BJ (cell line): ENCODE measurements around the gene SETD3. TPM values are rescaled to one million over a fixed set of nuclear protein-coding genes. Genes with fewer than 3 reads are reported as not detected.

Experiments used
- CTCF ChIA-PET: fragments of 350-600 bp; formaldehyde crosslinking; extraction: SDS; loops from one replicate; lab custom pipeline; 2021; ENCODE audit warnings: antibody characterized with exemption, inconsistent platforms; lab: Yijun Ruan, JAX
- POLR2A ChIA-PET: fragments of 300-600 bp; sonication (Branson Sonifier 250); formaldehyde crosslinking; extraction: SDS; loops from one replicate; lab custom pipeline; 2021; ENCODE audit warnings: antibody characterized with exemption; lab: Charles Lee
- DNase-seq: peaks from one replicate; pipeline ENCODE4 v3.0.0-alpha.2; 2011; ENCODE audit warnings: low read depth
- H3K27me3 ChIP-seq: 2 replicates; pipeline ENCODE4 v1.6.0; 2011; ENCODE audit warnings: low read length; ENCODE audit not compliant: control insufficient read depth, insufficient read depth
- H3K36me3 ChIP-seq: 2 replicates; pipeline ENCODE4 v1.5.1; 2011; ENCODE audit warnings: low read length; ENCODE audit not compliant: control insufficient read depth, insufficient read depth
- H3K4me3 ChIP-seq: 2 replicates; pipeline ENCODE4 v1.5.1; 2011; ENCODE audit warnings: low read depth, mild to moderate bottlenecking, control low read depth, low read length
- polyA plus RNA-seq: library from polyadenylated mRNA; depleted of rRNA; stranded (reverse); fragments of >200 nt; gene quantifications from 2 replicates; pipeline ENCODE4 v1.2.3, GENCODE V29; 2011
- TF ChIP-seq, protein P1 (sequence below): IDR thresholded peaks from 2 replicates; pipeline ENCODE4 v1.5.1; 2011; ENCODE audit warnings: low read depth, mild to moderate bottlenecking, control low read depth, inconsistent platforms, low read length, moderate library complexity; ENCODE audit not compliant: insufficient read depth

SETD3 gene
- polyA plus RNA-seq, 1 experiment = 20.2 TPM

DNA sequence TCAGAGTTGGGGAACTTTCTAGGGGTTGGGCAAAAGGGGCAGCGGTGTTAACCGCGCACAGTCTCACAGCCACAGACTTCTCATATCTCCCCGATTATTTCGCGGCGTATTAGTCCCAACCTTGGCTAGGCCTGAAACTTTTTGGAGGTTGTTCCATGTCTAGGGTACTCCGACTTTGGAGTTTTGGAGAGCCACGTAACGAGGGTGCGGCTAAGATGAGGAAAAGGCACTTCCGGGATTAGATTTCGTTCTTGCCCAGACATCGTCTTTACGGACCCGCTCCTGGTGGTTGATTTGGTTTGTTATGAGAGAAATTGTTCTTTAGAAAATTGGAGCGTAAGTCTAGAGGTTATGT lies 1.1 kb upstream of the SETD3 start:
- H3K27me3 ChIP-seq = no peaks in the 10 kb centered on the region
- ChIA-PET CTCF (no interaction called here), POLR2A (no interaction called here)
- no peaks in the 10 kb centered on the region for H3K36me3 ChIP-seq
- peak overlapping the region; percentile 91 for H3K4me3 ChIP-seq
- TF ChIP-seq, protein P1, sequence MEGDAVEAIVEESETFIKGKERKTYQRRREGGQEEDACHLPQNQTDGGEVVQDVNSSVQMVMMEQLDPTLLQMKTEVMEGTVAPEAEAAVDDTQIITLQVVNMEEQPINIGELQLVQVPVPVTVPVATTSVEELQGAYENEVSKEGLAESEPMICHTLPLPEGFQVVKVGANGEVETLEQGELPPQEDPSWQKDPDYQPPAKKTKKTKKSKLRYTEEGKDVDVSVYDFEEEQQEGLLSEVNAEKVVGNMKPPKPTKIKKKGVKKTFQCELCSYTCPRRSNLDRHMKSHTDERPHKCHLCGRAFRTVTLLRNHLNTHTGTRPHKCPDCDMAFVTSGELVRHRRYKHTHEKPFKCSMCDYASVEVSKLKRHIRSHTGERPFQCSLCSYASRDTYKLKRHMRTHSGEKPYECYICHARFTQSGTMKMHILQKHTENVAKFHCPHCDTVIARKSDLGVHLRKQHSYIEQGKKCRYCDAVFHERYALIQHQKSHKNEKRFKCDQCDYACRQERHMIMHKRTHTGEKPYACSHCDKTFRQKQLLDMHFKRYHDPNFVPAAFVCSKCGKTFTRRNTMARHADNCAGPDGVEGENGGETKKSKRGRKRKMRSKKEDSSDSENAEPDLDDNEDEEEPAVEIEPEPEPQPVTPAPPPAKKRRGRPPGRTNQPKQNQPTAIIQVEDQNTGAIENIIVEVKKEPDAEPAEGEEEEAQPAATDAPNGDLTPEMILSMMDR = no peak
- DNase-seq = no peak

DNA sequence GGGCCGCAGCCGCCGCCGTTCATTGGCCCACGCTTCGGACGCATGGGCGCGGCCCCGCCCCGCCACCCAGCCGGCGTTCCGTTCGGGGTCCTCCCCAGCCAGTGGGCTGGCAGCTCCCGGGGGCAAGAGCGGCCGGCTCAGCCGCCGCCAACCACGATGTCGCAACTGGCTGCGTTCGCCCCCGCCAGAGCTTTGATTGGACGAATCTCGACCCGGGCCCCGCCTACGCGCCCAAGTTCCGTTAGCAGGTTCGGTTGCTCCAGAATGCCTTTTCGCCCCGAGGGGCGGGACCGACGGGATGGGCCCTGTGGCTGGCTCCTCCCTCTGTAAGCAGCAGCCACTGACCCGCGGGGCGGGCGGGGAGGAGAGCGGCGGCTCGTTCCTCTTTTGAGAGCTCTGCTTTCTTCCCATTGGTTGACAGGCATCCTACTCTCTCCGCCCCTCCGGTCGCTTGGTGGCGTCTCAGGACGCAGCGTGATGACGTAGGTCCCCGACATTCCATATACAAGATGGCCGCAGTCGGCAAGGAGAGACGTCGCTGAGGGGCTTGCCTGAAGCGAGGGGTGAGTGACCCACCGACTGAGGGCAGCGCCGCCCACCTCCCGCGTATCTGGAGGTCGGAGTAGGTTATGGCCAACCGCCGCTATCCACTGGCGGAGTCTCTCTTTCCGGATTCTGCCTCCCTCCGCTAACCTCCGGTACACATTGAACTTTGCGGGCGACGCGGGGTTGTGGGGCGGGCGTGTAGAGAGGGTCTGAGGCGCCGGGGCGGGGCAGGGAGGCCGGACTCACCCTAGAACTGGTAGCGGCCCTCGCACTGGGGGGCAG lies 472 bp upstream of the SETD3 start, which contains the start of gene CCNK:
TSS of gene CCNK (plus strand) at position 493 of the 828 bp plus-strand sequence. CDS start 11,269 bp downstream, outside the sequence.
- ChIA-PET POLR2A (no interaction called here), CTCF (interaction anchor here (1.0 to 1.6 kb wide), 3 partner anchors 10 to 88 kb away, joined by 3 to 4 read pairs (median 3); no protein-coding TSS in a partner anchor)
- Histone ChIP-seq H3K4me3 (peak within 1 kb of the TSS; percentile 91), H3K27me3 (no peaks in the 10 kb centered on the region), H3K36me3 (no peaks in the 10 kb centered on the region)
- TF ChIP-seq, protein P1 = no peak
- peak; percentile 99 for DNase-seq

DNA sequence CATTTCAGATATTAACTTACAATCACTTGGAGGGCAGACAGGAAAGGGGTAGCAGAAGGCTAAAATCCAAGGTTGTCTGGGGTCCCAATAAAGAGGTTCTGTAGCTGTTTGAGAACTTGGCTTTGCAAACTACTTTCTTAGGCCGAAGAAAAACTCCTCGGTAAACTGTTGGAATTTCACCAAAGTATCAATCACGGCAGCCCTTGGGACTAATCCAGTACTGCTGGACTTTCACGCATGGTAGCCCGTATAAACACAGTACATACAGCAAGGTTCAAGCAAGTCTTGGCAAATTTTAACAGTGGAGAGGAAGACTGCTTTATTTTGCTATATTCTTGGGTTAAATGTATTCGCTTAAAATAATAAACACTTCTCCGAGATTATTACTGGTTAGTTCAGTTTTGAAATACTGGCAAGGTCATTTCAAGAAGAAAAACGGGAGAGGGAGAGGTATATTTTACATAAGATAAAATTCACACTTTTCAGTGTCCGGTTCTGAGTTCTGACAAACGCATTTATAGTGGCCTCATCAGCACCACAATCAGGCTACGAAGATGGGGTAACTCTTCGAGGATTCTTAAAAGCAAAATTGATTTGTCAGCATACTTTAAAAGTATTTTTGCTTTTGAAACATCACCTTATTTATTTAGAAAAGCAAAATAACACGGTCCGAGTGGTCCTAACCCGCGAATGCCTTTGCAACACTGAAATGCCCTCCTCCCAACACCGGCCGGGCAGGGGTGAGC lies 1.3 kb downstream of the SETD3 start:
- ChIA-PET POLR2A (no interaction called here), CTCF (no interaction called here)
- H3K27me3 ChIP-seq = no peaks in the 10 kb centered on the region

DNA sequence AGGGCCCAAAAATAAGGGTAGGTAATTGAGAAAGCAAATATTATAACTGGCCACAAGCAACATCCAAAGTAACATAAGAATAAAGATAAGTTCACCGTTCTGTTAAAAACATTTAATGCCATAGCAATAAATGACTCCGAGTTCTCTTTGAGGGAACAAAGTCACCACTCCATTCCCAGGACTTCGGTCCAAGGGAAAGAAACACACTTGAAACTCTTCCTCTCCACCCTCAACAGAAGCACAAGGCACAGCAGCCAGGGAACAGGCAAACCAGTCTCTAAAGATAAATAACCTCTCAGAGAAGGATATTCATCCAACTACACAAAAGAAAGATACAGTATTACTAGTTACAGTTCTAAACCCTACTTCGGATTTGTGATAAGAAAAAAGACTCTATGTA lies 2.5 kb downstream of the SETD3 start:
- TF ChIP-seq, protein P1 = no peak
- H3K36me3 ChIP-seq = no peaks in the 10 kb centered on the region
- no peak overlapping the region for H3K4me3 ChIP-seq
- DNase-seq = no peak
- H3K27me3 ChIP-seq = no peaks in the 10 kb centered on the region
- CTCF ChIA-PET = no interaction called here
- POLR2A ChIA-PET = no interaction called here

More for the DNA sequence above, 1.3 kb downstream of the SETD3 start:
- H3K36me3 ChIP-seq = no peaks in the 10 kb centered on the region
- DNase-seq = no peak
- TF ChIP-seq, protein P1 = no peak
- peak overlapping the region; percentile 59 for H3K4me3 ChIP-seq

DNA sequence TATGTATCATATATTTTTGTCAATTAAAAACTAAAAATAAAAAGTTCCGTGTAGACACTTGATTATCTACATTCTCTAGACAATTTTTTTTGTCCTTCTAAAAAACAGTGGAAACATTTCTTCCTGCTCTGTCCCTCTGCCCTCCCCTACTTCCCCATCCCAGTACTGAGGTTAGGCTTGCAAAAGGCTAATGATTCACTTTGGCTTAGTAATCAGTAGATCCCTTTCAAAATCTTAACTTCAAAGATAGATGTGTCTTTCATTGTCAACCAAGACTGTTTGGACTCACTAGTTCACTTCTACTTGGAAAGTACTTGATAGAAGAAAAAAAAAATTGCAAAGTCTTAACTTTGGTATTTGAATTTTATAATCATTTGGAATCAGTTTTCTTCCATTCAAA lies 3.8 kb downstream of the SETD3 start:
- H3K27me3 ChIP-seq = no peaks in the 10 kb centered on the region
- ChIA-PET CTCF (no interaction called here), POLR2A (no interaction called here)
- no peak for DNase-seq
- H3K36me3 ChIP-seq = no peaks in the 10 kb centered on the region
- TF ChIP-seq, protein P1 = no peak
- H3K4me3 ChIP-seq = no peak overlapping the region
